HG02588 (cell line): Measurements from ENCODE around the gene DYNC2H1.

Experiments
- ATAC-seq: cut with Tn5 transposase; IDR thresholded peaks from one replicate; pipeline ENCODE4 v1.9.1; 2021; ENCODE audit warnings: mild to moderate bottlenecking, moderate library complexity; ENCODE audit not compliant: unreplicated experiment

The DYNC2H1 gene

GRCh38 chr11:103266167-103266831, 157.1 kb downstream of the DYNC2H1 start:
- ATAC-seq = no peak

- ATAC-seq = no peak
Observed at GRCh38 chr11:103272876-103273275, 163.7 kb downstream of the DYNC2H1 start.

GRCh38 chr11:103274025-103274424, 164.8 kb downstream of the DYNC2H1 start:
- no peak for ATAC-seq

GRCh38 chr11:103279821-103280220, 170.6 kb downstream of the DYNC2H1 start:
- no peak for ATAC-seq

- no peak for ATAC-seq
Observed at GRCh38 chr11:103281301-103281700, 172.1 kb downstream of the DYNC2H1 start.

GRCh38 chr11:103284260-103284659, 175.0 kb downstream of the DYNC2H1 start:
- no peak for ATAC-seq

GRCh38 chr11:103294516-103294915, 185.3 kb downstream of the DYNC2H1 start:
- ATAC-seq = no peak

GRCh38 chr11:103295704-103296103, 186.5 kb downstream of the DYNC2H1 start:
- no peak for ATAC-seq

GRCh38 chr11:103297900-103298299, 188.7 kb downstream of the DYNC2H1 start:
- no peak for ATAC-seq

GRCh38 chr11:103315248-103315647, 206.0 kb downstream of the DYNC2H1 start:
- ATAC-seq = no peak

GRCh38 chr11:103317118-103317517, 207.9 kb downstream of the DYNC2H1 start:
- ATAC-seq = no peak

- no peak for ATAC-seq
Observed at GRCh38 chr11:103322821-103323220, 213.6 kb downstream of the DYNC2H1 start.

- peak; percentile 7 for ATAC-seq
Observed at GRCh38 chr11:103325686-103326069, 216.5 kb downstream of the DYNC2H1 start.

- peak; percentile 93 for ATAC-seq
Observed at GRCh38 chr11:103326070-103326794, 217.0 kb downstream of the DYNC2H1 start.

- ATAC-seq = no peak
Observed at GRCh38 chr11:103327721-103328120, 218.5 kb downstream of the DYNC2H1 start.

- no peak for ATAC-seq
Observed at GRCh38 chr11:103332409-103332808, 223.2 kb downstream of the DYNC2H1 start.

GRCh38 chr11:103338621-103339484, 229.6 kb downstream of the DYNC2H1 start:
- ATAC-seq = no peak

- ATAC-seq = no peak
Observed at GRCh38 chr11:103339485-103339857, 230.2 kb downstream of the DYNC2H1 start.

- ATAC-seq = no peak
Observed at GRCh38 chr11:103340956-103341355, 231.7 kb downstream of the DYNC2H1 start.

GRCh38 chr11:103344886-103345285, 235.7 kb downstream of the DYNC2H1 start:
- no peak for ATAC-seq

GRCh38 chr11:103349595-103349994, 240.4 kb downstream of the DYNC2H1 start:
- no peak for ATAC-seq

GRCh38 chr11:103354656-103355055, 245.4 kb downstream of the DYNC2H1 start:
- ATAC-seq = no peak
